SU-DHL-6 (cell line): ENCODE measurements around the gene ITPR1.

Source experiments
- CTCF ChIP-seq: fragments of 200-600 bp; sonication (generic); IDR thresholded peaks from one replicate; pipeline ENCODE4 v1.5.1; 2017; ENCODE audit warnings: antibody characterized with exemption, mild to moderate bottlenecking, low read length, moderate library complexity; ENCODE audit not compliant: insufficient read depth, poor library complexity, severe bottlenecking
- EZH2phosphoT487 ChIP-seq: fragments of 200-600 bp; sonication (generic), shearing (Covaris generic); conservative IDR thresholded peaks from 2 replicates; pipeline ENCODE4 v1.6.1; 2018; ENCODE audit warnings: mild to moderate bottlenecking, antibody characterized with exemption, low read length, moderate library complexity, mixed read lengths

- TF ChIP-seq CTCF (no peak), EZH2phosphoT487 (no peak)
Measured at GRCh38 chr3:4656626-4657328, 163.6 kb downstream of the ITPR1 start.
